Hepatocyte (in vitro differentiated cells): ENCODE results near the gene IGBP1. TPM values are rescaled to one million over a fixed set of nuclear protein-coding genes. Genes with fewer than 3 reads are reported as not detected.

Source experiments
- DNase-seq: peaks from one replicate; pipeline ENCODE4 v3.0.0-alpha.2; 2016; ENCODE audit warnings: low spot score
- H2AFZ ChIP-seq: fragments of 200-600 bp; sonication (generic); 2 replicates; pipeline ENCODE4 v1.6.0; 2016; ENCODE audit warnings: antibody characterized with exemption, mild to moderate bottlenecking
- H3K27ac ChIP-seq: fragments of 200-600 bp; sonication (generic); 2 replicates; pipeline ENCODE4 v1.5.1; 2016; ENCODE audit warnings: mild to moderate bottlenecking
- H3K27me3 ChIP-seq: fragments of 200-600 bp; sonication (generic); 2 replicates; pipeline ENCODE4 v1.6.1; 2016
- H3K36me3 ChIP-seq: fragments of 200-600 bp; sonication (generic); replicated peaks from 2 replicates; pipeline ENCODE4 v1.5.1; 2016; ENCODE audit warnings: low read depth; ENCODE audit not compliant: insufficient read depth
- H3K4me1 ChIP-seq: fragments of 200-600 bp; sonication (generic); 2 replicates; pipeline ENCODE4 v1.5.1; 2016; ENCODE audit warnings: mild to moderate bottlenecking, moderate library complexity; ENCODE audit not compliant: insufficient read depth
- H3K4me2 ChIP-seq: fragments of 200-600 bp; sonication (generic); 2 replicates; pipeline ENCODE4 v1.6.0; 2016
- H3K4me3 ChIP-seq: fragments of 200-600 bp; sonication (generic); 2 replicates; pipeline ENCODE4 v1.5.1; 2016; ENCODE audit warnings: mild to moderate bottlenecking
- H3K79me2 ChIP-seq: fragments of 200-600 bp; sonication (generic); 2 replicates; pipeline ENCODE4 v1.6.0; 2017; ENCODE audit warnings: mild to moderate bottlenecking
- H3K9me2 ChIP-seq: fragments of 200-600 bp; sonication (generic); replicated peaks from 2 replicates; pipeline ENCODE4 v1.6.0; 2017; ENCODE audit warnings: mild to moderate bottlenecking; ENCODE audit not compliant: insufficient read depth
- H3K9me3 ChIP-seq: fragments of 200-600 bp; sonication (generic); 2 replicates; pipeline ENCODE4 v1.5.1; 2016; ENCODE audit warnings: low read depth, mild to moderate bottlenecking
- H4K20me1 ChIP-seq: fragments of 200-600 bp; sonication (generic); 2 replicates; pipeline ENCODE4 v1.6.0; 2016; ENCODE audit warnings: mild to moderate bottlenecking; ENCODE audit not compliant: insufficient read depth, poor library complexity, severe bottlenecking
- EZH2 ChIP-seq: fragments of 200-600 bp; sonication (generic); IDR thresholded peaks from 2 replicates; pipeline ENCODE4 v1.6.1; 2016; ENCODE audit warnings: antibody characterized with exemption, mild to moderate bottlenecking, borderline replicate concordance
- EZH2phosphoT487 ChIP-seq: fragments of 200-600 bp; sonication (generic); IDR thresholded peaks from one replicate; pipeline ENCODE4 v1.6.1; 2018; ENCODE audit warnings: antibody characterized with exemption, mild to moderate bottlenecking, low read depth, moderate library complexity; ENCODE audit not compliant: unreplicated experiment, severe bottlenecking
- WGBS: methylation state at CpG from one replicate; pipeline ENCODE4 v1.1.6; 2016; ENCODE audit warnings: low lambda C conversion rate; ENCODE audit errors: missing lambda C conversion rate; 5-methylcytosine and 5-hydroxymethylcytosine counted together
- polyA plus RNA-seq: library from polyadenylated mRNA; unstranded; fragments of >200 nt; fragmentation: Nextera tagmentation; extraction: Ambion mirVana; gene quantifications from 2 replicates; pipeline ENCODE4 v1.2.1, GENCODE V29; 2016
- total RNA-seq: library from RNA; depleted of rRNA; stranded (reverse); fragments of >200 nt; gene quantifications from 2 replicates; pipeline ENCODE4 v1.2.3, GENCODE V29; 2014
- TF ChIP-seq, protein P1 (sequence below): fragments of 200-600 bp; sonication (generic); IDR thresholded peaks from 2 replicates; pipeline ENCODE4 v1.5.1; 2016; ENCODE audit warnings: antibody characterized with exemption, mild to moderate bottlenecking; ENCODE audit not compliant: poor library complexity

IGBP1 gene
- total and polyA plus RNA-seq, 2 experiments from 2014 or later = 26.8 to 61.6 TPM

DNA sequence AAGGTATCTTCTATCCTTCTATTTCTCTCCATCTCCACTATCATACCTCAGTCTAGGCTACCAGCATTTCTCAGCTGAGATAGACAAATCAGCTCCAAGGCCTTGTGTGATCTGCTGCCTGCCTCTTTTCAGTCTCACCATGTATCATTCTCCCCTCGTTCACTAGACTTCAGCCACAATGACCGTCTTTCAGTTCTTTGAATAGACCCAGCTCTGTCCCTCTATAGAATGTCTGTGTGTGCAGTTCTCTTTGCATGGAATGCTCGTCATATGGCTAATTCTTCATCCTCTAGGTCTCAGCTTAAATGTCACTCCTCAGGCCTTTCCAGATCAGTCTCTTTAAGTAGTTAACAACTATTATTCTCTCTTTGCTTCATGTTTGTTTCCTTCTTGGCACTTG is 6.5 kb downstream of the IGBP1 start:
- TF ChIP-seq EZH2phosphoT487 = no peak
- TF ChIP-seq, protein P1, sequence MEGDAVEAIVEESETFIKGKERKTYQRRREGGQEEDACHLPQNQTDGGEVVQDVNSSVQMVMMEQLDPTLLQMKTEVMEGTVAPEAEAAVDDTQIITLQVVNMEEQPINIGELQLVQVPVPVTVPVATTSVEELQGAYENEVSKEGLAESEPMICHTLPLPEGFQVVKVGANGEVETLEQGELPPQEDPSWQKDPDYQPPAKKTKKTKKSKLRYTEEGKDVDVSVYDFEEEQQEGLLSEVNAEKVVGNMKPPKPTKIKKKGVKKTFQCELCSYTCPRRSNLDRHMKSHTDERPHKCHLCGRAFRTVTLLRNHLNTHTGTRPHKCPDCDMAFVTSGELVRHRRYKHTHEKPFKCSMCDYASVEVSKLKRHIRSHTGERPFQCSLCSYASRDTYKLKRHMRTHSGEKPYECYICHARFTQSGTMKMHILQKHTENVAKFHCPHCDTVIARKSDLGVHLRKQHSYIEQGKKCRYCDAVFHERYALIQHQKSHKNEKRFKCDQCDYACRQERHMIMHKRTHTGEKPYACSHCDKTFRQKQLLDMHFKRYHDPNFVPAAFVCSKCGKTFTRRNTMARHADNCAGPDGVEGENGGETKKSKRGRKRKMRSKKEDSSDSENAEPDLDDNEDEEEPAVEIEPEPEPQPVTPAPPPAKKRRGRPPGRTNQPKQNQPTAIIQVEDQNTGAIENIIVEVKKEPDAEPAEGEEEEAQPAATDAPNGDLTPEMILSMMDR = no peak
- TF ChIP-seq EZH2 = no peak
- no peak for DNase-seq
- no peaks in the 10 kb centered on the region for H3K9me3 ChIP-seq
- no peak overlapping the region for H3K4me2 ChIP-seq
- no peaks in the 10 kb centered on the region for H3K27me3 ChIP-seq
- no peak overlapping the region for H3K4me3 ChIP-seq
- 82% methylated on average over 3 of the region's 3 CpGs for WGBS
- no peak overlapping the region for H2AFZ ChIP-seq
- H3K4me1 ChIP-seq = peaks cover 5% of the 10 kb centered on the region
- no peaks in the 10 kb centered on the region for H3K9me2 ChIP-seq
- no peaks in the 10 kb centered on the region for H3K36me3 ChIP-seq
- H3K27ac ChIP-seq = no peak overlapping the region
- H4K20me1 ChIP-seq = no peaks in the 10 kb centered on the region
- H3K79me2 ChIP-seq = peaks cover 9% of the 10 kb centered on the region

DNA sequence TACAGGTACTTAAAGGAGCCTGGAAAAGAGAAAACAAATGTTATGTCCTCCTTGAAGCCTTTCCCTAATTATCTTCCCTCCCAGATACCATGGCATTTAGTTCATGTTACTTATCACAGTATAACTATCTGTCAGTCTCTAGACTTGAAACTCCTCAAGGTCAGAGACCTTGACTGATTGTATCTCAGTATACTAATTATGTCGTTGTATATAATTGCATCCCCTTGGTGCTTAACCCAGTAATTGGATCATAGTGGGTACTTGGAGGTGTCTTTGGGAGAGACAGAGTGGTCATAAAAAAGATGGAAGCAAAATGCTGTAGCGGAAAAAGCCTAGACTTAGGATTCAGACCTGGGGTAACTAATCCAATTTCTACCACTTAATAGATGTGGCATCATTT is 8.1 kb downstream of the IGBP1 start:
- Histone ChIP-seq H3K9me2 (no peaks in the 10 kb centered on the region), H3K27me3 (no peaks in the 10 kb centered on the region), H3K9me3 (no peaks in the 10 kb centered on the region), H3K4me3 (no peak overlapping the region), H3K27ac (no peak overlapping the region), H3K79me2 (no peaks in the 10 kb centered on the region), H4K20me1 (no peaks in the 10 kb centered on the region), H3K4me1 (no peaks in the 10 kb centered on the region), H3K4me2 (no peak overlapping the region), H2AFZ (no peak overlapping the region), H3K36me3 (no peaks in the 10 kb centered on the region)
- TF ChIP-seq EZH2 (no peak), EZH2phosphoT487 (no peak)
- TF ChIP-seq, protein P1 = no peak
- DNase-seq = no peak
- 74% methylated on average over 2 of the region's 2 CpGs for WGBS

DNA sequence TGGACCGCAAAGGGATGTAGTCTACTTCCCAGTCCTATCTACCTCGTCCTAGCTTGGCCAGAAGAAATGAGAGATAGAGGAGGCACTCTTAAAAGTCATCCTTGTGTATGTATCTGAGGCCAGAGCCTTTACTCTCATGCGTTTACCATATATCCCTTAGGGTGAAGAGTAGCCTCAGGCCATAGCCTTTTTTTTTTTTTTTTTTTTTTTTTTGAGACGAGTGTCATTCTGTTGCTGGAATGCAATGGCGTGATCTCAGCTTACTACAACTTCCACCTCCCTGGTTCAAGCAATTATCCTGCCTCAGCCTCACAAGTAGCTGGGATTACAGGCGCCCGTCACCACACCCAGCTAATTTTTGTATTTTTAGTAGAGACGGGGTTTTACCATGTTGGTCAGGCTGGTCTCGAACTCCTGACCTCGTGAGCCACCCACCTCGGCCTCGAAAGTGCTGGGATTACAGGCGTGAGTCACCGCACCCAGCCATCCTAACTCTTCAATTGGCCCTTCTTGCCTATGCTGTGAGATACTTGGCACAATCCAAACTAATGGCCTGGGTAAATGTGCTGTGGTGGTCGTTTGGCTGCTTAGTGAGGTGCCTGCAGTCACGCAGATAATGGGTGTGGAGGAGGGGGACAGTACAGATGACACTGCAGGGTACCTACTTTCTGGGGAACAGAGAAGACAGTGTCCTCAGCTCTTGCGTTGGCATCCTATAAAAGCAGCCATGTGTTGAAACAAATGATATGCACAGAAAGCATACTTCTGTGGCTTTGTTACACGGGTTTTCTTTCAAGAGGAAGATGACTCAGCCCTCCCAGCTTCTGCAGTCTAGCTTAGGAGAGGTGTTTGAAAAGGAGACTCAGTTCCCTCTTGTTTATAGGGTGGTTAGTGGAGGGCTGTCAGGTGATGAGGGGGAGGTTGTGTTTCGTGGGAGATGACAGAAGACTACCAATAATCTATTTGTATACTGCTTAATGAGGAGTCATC is 33.6 kb downstream of the IGBP1 start:
- 66% methylated on average over 19 of the region's 19 CpGs for WGBS
- DNase-seq = no peak

More for the DNA sequence above, 33.6 kb downstream of the IGBP1 start:
- TF ChIP-seq, protein P1 = no peak
- TF ChIP-seq EZH2phosphoT487 (no peak), EZH2 (no peak)
- no peaks in the 10 kb centered on the region for H3K36me3 ChIP-seq
- no peak overlapping the region for H3K4me3 ChIP-seq
- H4K20me1 ChIP-seq = no peaks in the 10 kb centered on the region
- H3K79me2 ChIP-seq = no peaks in the 10 kb centered on the region
- H2AFZ ChIP-seq = no peak overlapping the region
- H3K4me2 ChIP-seq = no peak overlapping the region
- no peaks in the 10 kb centered on the region for H3K9me2 ChIP-seq
- no peaks in the 10 kb centered on the region for H3K9me3 ChIP-seq
- peaks cover 9% of the 10 kb centered on the region for H3K4me1 ChIP-seq
- no peaks in the 10 kb centered on the region for H3K27me3 ChIP-seq
- H3K27ac ChIP-seq = peak overlapping the region; percentile 43
